ENCODE measurements around the gene REPS2. TPM values are rescaled to one million over a fixed set of nuclear protein-coding genes. Genes with fewer than 3 reads are reported as not detected.

REPS2 gene
- total RNA-seq, 2 experiments from 2014 or later: not detected

GRCh38 chrX:16990839-16991238 lies 44.4 kb downstream of the REPS2 start:
- Mint-ChIP-seq H3K4me1 (ENCODE audit: low read depth) (no peaks in the 10 kb centered on the region), H3K4me3 (no peak overlapping the region), H3K27me3 (no peaks in the 10 kb centered on the region), H3K9me3 (no peaks in the 10 kb centered on the region), H3K27ac (no peak overlapping the region), H3K36me3 (no peaks in the 10 kb centered on the region)
- intact Hi-C loops (cut with micrococcal nuclease): no loop called here
- ChIA-PET POLR2A (no interaction called here), CTCF (no interaction called here)
- DNase-seq: no peak

- no peak overlapping the region for H3K27ac Mint-ChIP-seq
- DNase-seq: no peak
- ChIA-PET CTCF (no interaction called here), POLR2A (no interaction called here)
- no peak overlapping the region for H3K4me3 Mint-ChIP-seq
- H3K36me3 Mint-ChIP-seq: no peaks in the 10 kb centered on the region
- intact Hi-C loops (cut with micrococcal nuclease): no loop called here
- H3K27me3 Mint-ChIP-seq: no peaks in the 10 kb centered on the region
- no peaks in the 10 kb centered on the region for H3K9me3 Mint-ChIP-seq
- no peaks in the 10 kb centered on the region for H3K4me1 Mint-ChIP-seq (ENCODE audit: low read depth)
Measured at GRCh38 chrX:16992445-16992844, 46.0 kb downstream of the REPS2 start.

DNA sequence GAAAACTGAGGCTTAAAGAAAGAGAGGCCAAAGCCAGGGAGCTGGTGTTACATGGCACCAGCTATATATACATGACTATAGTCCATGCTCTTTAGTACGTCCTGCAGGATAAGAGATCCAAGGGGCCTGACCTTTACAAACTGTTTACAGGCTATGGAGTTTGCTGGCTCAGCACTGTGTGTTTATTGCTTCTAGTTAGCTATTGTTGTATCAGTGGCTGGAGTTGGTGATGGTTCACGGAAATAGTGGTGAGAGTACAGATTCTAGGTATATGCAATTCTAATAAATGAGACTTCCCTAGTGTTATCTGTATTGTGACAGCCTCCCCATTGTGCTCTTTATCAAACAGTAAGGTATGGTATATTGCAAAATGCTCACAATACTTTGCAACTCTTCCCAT lies 46.5 kb downstream of the REPS2 start:
- H3K27ac Mint-ChIP-seq: no peak overlapping the region
- H3K9me3 Mint-ChIP-seq: no peaks in the 10 kb centered on the region
- H3K4me3 Mint-ChIP-seq: no peak overlapping the region
- no peaks in the 10 kb centered on the region for H3K4me1 Mint-ChIP-seq (ENCODE audit: low read depth)
- no peaks in the 10 kb centered on the region for H3K36me3 Mint-ChIP-seq
- H3K27me3 Mint-ChIP-seq: no peaks in the 10 kb centered on the region
- no peak for DNase-seq
- ChIA-PET POLR2A (no interaction called here), CTCF (no interaction called here)
- intact Hi-C loops (cut with micrococcal nuclease): no loop called here

- ChIA-PET POLR2A (no interaction called here), CTCF (no interaction called here)
- Mint-ChIP-seq H3K27me3 (no peaks in the 10 kb centered on the region), H3K4me3 (no peak overlapping the region), H3K27ac (no peak overlapping the region), H3K4me1 (ENCODE audit: low read depth) (no peaks in the 10 kb centered on the region), H3K9me3 (no peaks in the 10 kb centered on the region), H3K36me3 (no peaks in the 10 kb centered on the region)
- intact Hi-C loops (cut with micrococcal nuclease): no loop called here
- DNase-seq: no peak
Measured at GRCh38 chrX:16993791-16994318, 47.4 kb downstream of the REPS2 start.

- H3K9me3 Mint-ChIP-seq: no peaks in the 10 kb centered on the region
- no peaks in the 10 kb centered on the region for H3K4me1 Mint-ChIP-seq (ENCODE audit: low read depth)
- intact Hi-C loops (cut with micrococcal nuclease): no loop called here
- H3K27me3 Mint-ChIP-seq: no peaks in the 10 kb centered on the region
- H3K27ac Mint-ChIP-seq: no peak overlapping the region
- no peaks in the 10 kb centered on the region for H3K36me3 Mint-ChIP-seq
- CTCF ChIA-PET: no interaction called here
- POLR2A ChIA-PET: no interaction called here
- no peak for DNase-seq
- no peak overlapping the region for H3K4me3 Mint-ChIP-seq
Measured at GRCh38 chrX:16994736-16995135, 48.3 kb downstream of the REPS2 start.

DNA sequence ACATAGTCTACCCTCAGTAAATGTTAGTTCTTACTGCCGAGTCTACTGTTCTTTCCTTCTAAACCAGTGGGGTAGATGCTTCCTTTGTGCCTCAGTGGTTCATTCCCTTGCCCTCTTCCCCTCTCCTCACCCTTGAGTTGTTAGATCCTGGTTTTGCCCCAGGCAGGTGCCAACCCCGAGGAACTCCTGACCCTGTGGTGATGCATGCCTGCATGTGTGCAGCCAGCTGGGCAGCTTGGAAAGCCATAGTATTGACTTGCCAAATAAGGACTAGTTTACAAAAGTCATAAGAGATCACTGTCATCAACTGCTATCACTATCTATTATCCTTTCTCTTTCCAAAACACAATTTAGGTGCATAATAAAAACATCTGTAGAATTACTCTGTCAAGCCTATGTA lies 50.9 kb downstream of the REPS2 start:
- Mint-ChIP-seq H3K4me1 (ENCODE audit: low read depth) (no peaks in the 10 kb centered on the region), H3K27ac (no peak overlapping the region), H3K27me3 (no peaks in the 10 kb centered on the region), H3K9me3 (no peaks in the 10 kb centered on the region), H3K36me3 (no peaks in the 10 kb centered on the region), H3K4me3 (no peak overlapping the region)
- ChIA-PET POLR2A (no interaction called here), CTCF (no interaction called here)
- intact Hi-C loops (cut with micrococcal nuclease): no loop called here
- DNase-seq: no peak

DNA sequence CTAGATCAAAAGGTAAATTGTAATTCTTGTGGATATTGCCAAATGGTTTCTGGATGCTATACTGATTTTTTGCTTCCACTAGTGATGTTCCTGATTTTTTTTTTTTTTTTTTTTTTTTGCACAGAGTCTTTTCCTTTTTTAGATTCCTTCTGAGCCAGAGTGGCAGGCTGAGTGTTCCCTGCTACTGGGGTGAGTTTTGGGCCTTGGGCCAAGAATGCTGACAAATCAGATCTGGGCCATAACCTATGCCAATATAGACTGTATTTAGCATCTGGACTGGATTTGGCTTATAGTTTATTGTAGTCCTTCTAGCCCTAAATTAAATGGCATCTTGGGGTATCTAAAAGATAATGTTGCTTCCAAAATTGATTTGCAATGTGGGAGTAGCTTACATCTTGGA lies 52.8 kb downstream of the REPS2 start:
- H3K36me3 Mint-ChIP-seq: no peaks in the 10 kb centered on the region
- H3K4me3 Mint-ChIP-seq: no peak overlapping the region
- H3K27me3 Mint-ChIP-seq: no peaks in the 10 kb centered on the region
- ChIA-PET CTCF (interaction anchor here (0.6 kb wide), 1 partner anchor 49 kb away, joined by 3 read pairs; no protein-coding TSS in a partner anchor), POLR2A (no interaction called here)
- no peaks in the 10 kb centered on the region for H3K9me3 Mint-ChIP-seq
- no peak overlapping the region for H3K27ac Mint-ChIP-seq
- DNase-seq: no peak
- intact Hi-C loops (cut with micrococcal nuclease): no loop called here
- H3K4me1 Mint-ChIP-seq (ENCODE audit: low read depth): peaks cover 7% of the 10 kb centered on the region

DNA sequence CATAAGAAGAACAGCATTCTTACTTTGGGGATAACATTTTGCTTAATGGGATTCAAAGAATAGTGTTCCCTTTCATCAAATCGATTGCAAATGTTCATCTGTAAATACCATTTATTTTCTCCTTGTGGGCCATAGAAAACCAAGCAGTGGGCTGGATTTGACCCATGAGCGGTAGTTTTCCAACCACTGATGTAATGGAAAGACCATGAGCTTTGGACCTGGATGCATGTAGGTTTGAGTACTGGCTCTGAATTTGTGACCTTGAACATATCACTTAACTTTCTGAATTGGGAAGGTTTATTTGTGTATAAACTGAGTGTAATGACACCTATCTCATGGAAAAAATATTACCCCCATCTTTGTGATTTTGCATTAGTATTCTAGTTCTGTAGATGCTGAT lies 54.3 kb downstream of the REPS2 start:
- peaks cover 7% of the 10 kb centered on the region for H3K4me1 Mint-ChIP-seq (ENCODE audit: low read depth)
- no peak for DNase-seq
- no peaks in the 10 kb centered on the region for H3K9me3 Mint-ChIP-seq
- ChIA-PET CTCF (no interaction called here), POLR2A (no interaction called here)
- H3K27ac Mint-ChIP-seq: no peak overlapping the region
- peaks cover 2% of the 10 kb centered on the region for H3K27me3 Mint-ChIP-seq
- H3K4me3 Mint-ChIP-seq: no peak overlapping the region
- H3K36me3 Mint-ChIP-seq: no peaks in the 10 kb centered on the region
- intact Hi-C loops (cut with micrococcal nuclease): no loop called here

DNA sequence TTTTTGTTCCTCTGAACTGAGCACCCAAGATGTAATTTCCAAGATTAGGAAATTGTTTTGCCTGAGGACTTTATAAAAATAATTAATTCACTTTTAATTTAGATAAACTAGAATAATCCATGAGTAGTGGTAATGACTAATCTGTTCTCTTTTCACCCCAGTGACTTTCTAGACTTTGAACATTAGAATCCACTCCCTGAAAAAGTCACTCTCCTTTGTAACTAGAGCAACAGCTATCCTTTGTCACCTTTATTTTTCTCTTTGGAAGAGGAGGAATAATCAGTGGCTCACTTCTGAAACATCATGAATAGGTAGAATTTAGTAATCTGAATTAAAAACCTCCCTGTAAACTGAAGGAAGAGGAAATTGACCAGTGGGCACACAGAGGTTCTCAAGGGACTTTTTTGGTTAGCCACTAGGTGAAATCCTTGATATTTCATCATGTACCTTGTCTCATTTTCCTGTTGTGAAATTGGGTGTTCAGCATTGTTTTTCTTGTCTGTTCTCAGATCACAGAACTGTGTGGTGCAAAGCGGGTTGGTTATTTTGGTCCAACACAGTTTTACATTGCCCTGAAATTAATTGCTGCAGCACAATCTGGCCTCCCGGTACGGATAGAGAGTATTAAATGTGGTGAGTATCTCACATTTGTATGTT lies 59.4 kb downstream of the REPS2 start:
- Mint-ChIP-seq H3K4me1 (ENCODE audit: low read depth) (peaks cover 7% of the 10 kb centered on the region), H3K27ac (no peak overlapping the region), H3K36me3 (no peaks in the 10 kb centered on the region), H3K9me3 (no peaks in the 10 kb centered on the region), H3K27me3 (peaks cover 2% of the 10 kb centered on the region), H3K4me3 (no peak overlapping the region)
- no peak for DNase-seq
- intact Hi-C loops (cut with micrococcal nuclease): no loop called here
- CTCF ChIA-PET: no interaction called here
- POLR2A ChIA-PET: no interaction called here

DNA sequence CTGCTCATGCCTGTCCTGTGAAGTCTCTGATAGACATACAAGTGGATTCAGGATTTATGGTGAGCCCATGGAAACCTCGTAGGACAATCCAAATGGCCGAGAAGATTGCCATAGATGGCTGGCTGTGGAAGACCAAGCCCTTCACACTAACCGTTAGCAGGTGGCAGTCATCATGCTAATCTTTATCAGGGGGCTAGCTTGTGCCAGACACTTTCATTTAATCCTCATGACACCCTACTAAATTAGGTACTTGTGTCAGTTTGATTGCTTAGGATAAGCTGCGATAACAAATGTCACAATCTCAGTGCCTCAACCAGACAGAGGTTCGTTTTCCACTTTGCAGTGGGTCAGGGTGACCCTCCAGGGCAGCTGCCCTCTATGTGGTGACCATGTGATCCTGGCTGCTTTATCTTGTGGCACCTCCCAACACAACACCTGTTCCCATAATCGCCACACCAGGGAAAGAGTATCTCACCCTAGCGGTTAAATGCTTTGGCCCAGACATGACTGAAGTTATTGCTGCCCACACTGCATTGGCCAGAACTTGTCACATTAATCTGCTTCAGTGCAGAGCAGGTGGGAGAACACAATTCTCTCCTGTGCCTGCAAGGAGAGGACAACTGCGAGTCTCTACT lies 60.8 kb downstream of the REPS2 start:
- DNase-seq: no peak

DNA sequence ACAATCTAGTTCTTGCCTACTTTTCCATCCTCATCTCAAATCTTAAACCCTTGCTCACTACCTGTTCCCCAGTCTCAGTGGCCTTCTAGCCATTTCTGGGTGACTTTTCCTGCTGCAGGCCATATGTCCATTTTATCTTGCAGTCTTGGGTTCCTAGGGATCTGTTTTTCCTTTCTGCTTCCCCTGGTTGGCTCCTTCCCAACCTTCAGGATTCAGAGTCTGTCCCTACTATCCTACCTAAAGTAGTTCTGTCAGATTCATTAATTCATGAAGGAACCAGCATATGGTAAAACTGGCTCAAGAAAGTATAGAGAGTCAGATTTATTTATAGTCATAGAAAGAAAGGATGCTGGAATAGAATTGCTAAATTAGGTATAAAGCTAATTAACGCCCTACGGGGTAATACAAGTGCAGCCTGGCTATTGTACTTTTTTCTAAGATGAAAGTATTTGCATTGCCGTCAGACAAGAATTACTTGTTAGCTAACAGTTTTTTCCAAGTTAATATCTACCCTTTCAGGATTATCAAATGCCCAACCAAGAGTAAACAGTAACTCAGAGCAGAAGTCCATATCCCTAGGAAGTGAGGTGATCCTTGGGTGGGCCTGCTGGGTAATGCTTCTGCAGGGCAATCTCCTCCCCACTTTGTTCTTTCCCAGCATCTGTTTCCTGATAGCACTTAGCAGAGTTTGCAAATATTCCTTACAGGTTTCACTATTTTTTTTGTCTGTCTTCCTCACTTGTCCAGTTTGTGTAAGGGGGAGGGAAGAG lies 63.6 kb downstream of the REPS2 start:
- Mint-ChIP-seq H3K9me3 (no peaks in the 10 kb centered on the region), H3K27ac (no peak overlapping the region), H3K4me1 (ENCODE audit: low read depth) (no peaks in the 10 kb centered on the region), H3K27me3 (peaks cover 2% of the 10 kb centered on the region), H3K4me3 (no peak overlapping the region), H3K36me3 (no peaks in the 10 kb centered on the region)
- DNase-seq: no peak
- intact Hi-C loops (cut with micrococcal nuclease): no loop called here
- CTCF ChIA-PET: no interaction called here
- POLR2A ChIA-PET: no interaction called here

More for the DNA sequence above, 60.8 kb downstream of the REPS2 start:
- Mint-ChIP-seq H3K27me3 (peaks cover 2% of the 10 kb centered on the region), H3K4me3 (no peak overlapping the region), H3K27ac (no peak overlapping the region), H3K9me3 (no peaks in the 10 kb centered on the region), H3K4me1 (ENCODE audit: low read depth) (peaks cover 7% of the 10 kb centered on the region), H3K36me3 (no peaks in the 10 kb centered on the region)
- intact Hi-C loops (cut with micrococcal nuclease): no loop called here
- ChIA-PET CTCF (interaction anchor here (1.2 kb wide), 1 partner anchor 39 kb away, joined by 3 read pairs; no protein-coding TSS in a partner anchor), POLR2A (no interaction called here)

GRCh38 chrX:17012465-17012864 lies 66.0 kb downstream of the REPS2 start:
- ChIA-PET POLR2A (no interaction called here), CTCF (no interaction called here)
- no peaks in the 10 kb centered on the region for H3K9me3 Mint-ChIP-seq
- no peaks in the 10 kb centered on the region for H3K27me3 Mint-ChIP-seq
- intact Hi-C loops (cut with micrococcal nuclease): no loop called here
- no peak overlapping the region for H3K27ac Mint-ChIP-seq
- no peaks in the 10 kb centered on the region for H3K36me3 Mint-ChIP-seq
- no peak for DNase-seq
- H3K4me1 Mint-ChIP-seq (ENCODE audit: low read depth): no peaks in the 10 kb centered on the region
- no peak overlapping the region for H3K4me3 Mint-ChIP-seq

Measured in activated CD4-positive, alpha-beta memory T cell treated with anti-CD3 and anti-CD28 coated beads for 36 hours (primary cell).